ENCODE results near the gene C6orf163.
A peak's percentile ranks its signal among the peaks of the same experiment; 100 is the strongest.
"Not testable (repeated sequence)": the region's sequence is repeated elsewhere in the genome, so short reads cannot be mapped to it uniquely, and the experiment has no call there.

The C6orf163 gene

GRCh38 chr6:87344731-87345130, at the start of gene C6orf163:
TSS of gene C6orf163 (plus strand) at chr6:87344813. CDS start at chr6:87345100, 287 bp downstream.
- DNase-seq (ENCODE audit: low spot score): no peak

GRCh38 chr6:87297119-87297518, 47.5 kb upstream of the C6orf163 start:
- DNase-seq (ENCODE audit: low spot score): no peak

GRCh38 chr6:87301277-87301676, 43.3 kb upstream of the C6orf163 start:
- DNase-seq (ENCODE audit: low spot score): not testable (repeated sequence)

- no peak for DNase-seq (ENCODE audit: low spot score)
Measured at GRCh38 chr6:87308970-87309369, 35.6 kb upstream of the C6orf163 start.

- DNase-seq (ENCODE audit: low spot score): no peak
Measured at GRCh38 chr6:87312860-87313259, 31.8 kb upstream of the C6orf163 start.

- no peak for DNase-seq (ENCODE audit: low spot score)
Measured at GRCh38 chr6:87315071-87315470, 29.5 kb upstream of the C6orf163 start.

- DNase-seq (ENCODE audit: low spot score): no peak
Measured at GRCh38 chr6:87319271-87319987, 25.2 kb upstream of the C6orf163 start.

GRCh38 chr6:87322304-87323212, 22.1 kb upstream of the C6orf163 start, which contains the start of gene SMIM8:
TSS of gene SMIM8 (plus strand) at chr6:87322588. CDS start at chr6:87337032, 14,444 bp downstream.
- DNase-seq (ENCODE audit: low spot score): peak; percentile 85

- not testable (repeated sequence) for DNase-seq (ENCODE audit: low spot score)
Measured at GRCh38 chr6:87323880-87324279, 20.7 kb upstream of the C6orf163 start.

- DNase-seq (ENCODE audit: low spot score): no peak
Measured at GRCh38 chr6:87330961-87331360, 13.7 kb upstream of the C6orf163 start.

- no peak for DNase-seq (ENCODE audit: low spot score)
Measured at GRCh38 chr6:87333033-87333432, 11.6 kb upstream of the C6orf163 start.

- DNase-seq (ENCODE audit: low spot score): no peak
Measured at GRCh38 chr6:87333591-87334181, 10.9 kb upstream of the C6orf163 start.

- no peak for DNase-seq (ENCODE audit: low spot score)
Measured at GRCh38 chr6:87334683-87335082, 9.9 kb upstream of the C6orf163 start.

- DNase-seq (ENCODE audit: low spot score): no peak
Measured at GRCh38 chr6:87336367-87336766, 8.2 kb upstream of the C6orf163 start.

GRCh38 chr6:87340230-87340629, 4.4 kb upstream of the C6orf163 start:
- no peak for DNase-seq (ENCODE audit: low spot score)

GRCh38 chr6:87341158-87341557, 3.5 kb upstream of the C6orf163 start:
- no peak for DNase-seq (ENCODE audit: low spot score)

- no peak for DNase-seq (ENCODE audit: low spot score)
Measured at GRCh38 chr6:87341899-87342298, 2.7 kb upstream of the C6orf163 start.

GRCh38 chr6:87342829-87343228, 1.8 kb upstream of the C6orf163 start:
- peak; percentile 29 for DNase-seq (ENCODE audit: low spot score)

- no peak for DNase-seq (ENCODE audit: low spot score)
Measured at GRCh38 chr6:87346700-87347099, 2.1 kb downstream of the C6orf163 start.

- DNase-seq (ENCODE audit: low spot score): no peak
Measured at GRCh38 chr6:87349896-87350295, 5.3 kb downstream of the C6orf163 start.

GRCh38 chr6:87350516-87350915, 5.9 kb downstream of the C6orf163 start:
- DNase-seq (ENCODE audit: low spot score): no peak

- no peak for DNase-seq (ENCODE audit: low spot score)
Measured at GRCh38 chr6:87351583-87351982, 7.0 kb downstream of the C6orf163 start.

GRCh38 chr6:87356181-87356580, 11.6 kb downstream of the C6orf163 start:
- DNase-seq (ENCODE audit: low spot score): no peak

Data from HuH-7 (cell line).